Ishikawa (cell line): Measurements from ENCODE around the gene RASA3.

Source experiments
- CEBPB ChIP-seq: IDR thresholded peaks from 2 replicates; pipeline ENCODE4 v1.6.1; 2012
- CREB1 ChIP-seq: IDR thresholded peaks from 2 replicates; pipeline ENCODE4 v1.6.1; 2012; ENCODE audit warnings: low read depth
- EGR1 ChIP-seq: IDR thresholded peaks from 2 replicates; pipeline ENCODE4 v1.6.1; 2012
- EP300 ChIP-seq: IDR thresholded peaks from 2 replicates; pipeline ENCODE4 v1.6.1; 2012; ENCODE audit warnings: borderline replicate concordance
- FOXM1 ChIP-seq: IDR thresholded peaks from 2 replicates; pipeline ENCODE4 v1.6.1; 2012; ENCODE audit warnings: low read depth, borderline replicate concordance
- MAX ChIP-seq: IDR thresholded peaks from 2 replicates; pipeline ENCODE4 v1.6.1; 2012
- NFIC ChIP-seq: IDR thresholded peaks from 2 replicates; pipeline ENCODE4 v1.6.1; 2012
- RAD21 ChIP-seq: IDR thresholded peaks from 2 replicates; pipeline ENCODE4 v1.6.1; 2012; ENCODE audit warnings: low read depth
- REST ChIP-seq: IDR thresholded peaks from 2 replicates; pipeline ENCODE4 v1.6.1; 2012; ENCODE audit warnings: low read depth, mild to moderate bottlenecking
- TAF1 ChIP-seq: IDR thresholded peaks from 2 replicates; pipeline ENCODE4 v1.6.1; 2012; ENCODE audit warnings: low read depth, mild to moderate bottlenecking
- TCF12 ChIP-seq: IDR thresholded peaks from 2 replicates; pipeline ENCODE4 v1.6.1; 2012; ENCODE audit warnings: low read depth
- TEAD4 ChIP-seq: IDR thresholded peaks from 2 replicates; pipeline ENCODE4 v1.6.1; 2012
- USF1 ChIP-seq: IDR thresholded peaks from 2 replicates; pipeline ENCODE4 v1.6.1; 2012
- YY1 ChIP-seq: IDR thresholded peaks from 2 replicates; pipeline ENCODE4 v1.6.1; 2012; ENCODE audit warnings: low read depth
- ZBTB7A ChIP-seq: IDR thresholded peaks from 2 replicates; pipeline ENCODE4 v1.6.1; 2012; ENCODE audit warnings: low read depth

Gene RASA3

GRCh38 chr13:114024603-114025404 lies 107.6 kb downstream of the RASA3 start:
- TF ChIP-seq NFIC (no peak), USF1 (no peak), TAF1 (no peak), TCF12 (no peak), MAX (no peak), TEAD4 (no peak), CREB1 (no peak), RAD21 (no peak)

DNA sequence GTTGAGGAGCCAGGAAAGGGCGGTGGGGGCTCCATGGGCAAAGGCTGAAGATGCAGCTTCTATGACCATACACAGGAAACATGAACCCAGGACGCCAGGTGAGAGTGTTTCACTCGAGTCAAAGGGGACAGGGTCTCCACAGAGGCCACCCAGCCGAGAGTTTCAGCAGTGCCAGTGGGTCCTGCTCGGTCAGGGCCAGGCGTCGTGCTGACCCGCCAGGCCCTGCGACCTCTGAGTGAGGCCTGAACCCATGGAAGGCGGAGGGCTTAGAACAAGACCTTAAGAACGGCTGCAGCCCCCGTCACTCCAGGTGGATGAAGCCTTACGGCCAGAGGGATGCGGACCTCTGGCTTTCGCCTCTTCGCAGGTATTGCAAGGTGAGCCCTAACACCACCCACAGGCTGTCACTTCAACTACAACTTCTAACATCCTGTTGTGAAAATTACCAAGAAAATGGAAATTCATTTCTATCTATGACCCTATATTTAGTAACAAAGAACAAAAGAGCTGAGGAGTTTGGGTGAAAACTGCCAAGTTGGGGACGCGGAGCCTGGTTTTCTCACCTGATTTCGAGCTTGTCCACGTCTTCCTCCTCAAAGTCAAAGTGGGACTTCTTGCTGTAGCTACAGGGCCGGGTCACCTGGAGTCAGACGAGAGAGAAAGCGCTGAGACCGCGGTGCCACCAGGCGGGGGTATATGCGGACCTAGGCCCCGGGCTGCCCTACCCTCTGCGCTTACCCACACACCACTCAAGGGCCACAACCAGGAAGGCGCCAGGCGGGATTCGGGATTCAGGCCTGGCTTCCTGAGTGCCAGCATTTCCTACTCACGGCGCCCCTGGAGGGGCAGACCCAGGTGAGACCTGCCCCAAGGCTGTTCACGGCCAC lies 108.5 kb downstream of the RASA3 start:
- TF ChIP-seq MAX (no peak), RAD21 (no peak), TEAD4 (no peak), USF1 (no peak), TCF12 (no peak), CEBPB (no peak), REST (no peak), CREB1 (no peak), EGR1 (no peak), ZBTB7A (no peak), NFIC (no peak), YY1 (no peak), FOXM1 (no peak), TAF1 (no peak), EP300 (no peak)

GRCh38 chr13:114022876-114023275 lies 109.5 kb downstream of the RASA3 start:
- TF ChIP-seq RAD21, result no peak
- TF ChIP-seq CREB1, result no peak
- TF ChIP-seq NFIC, result no peak
- TF ChIP-seq TEAD4, result no peak
- TF ChIP-seq FOXM1, result no peak
- TF ChIP-seq TAF1, result no peak
- TF ChIP-seq TCF12, result no peak
- TF ChIP-seq MAX, result no peak
- TF ChIP-seq REST, result no peak
- no peak for TF ChIP-seq EP300
- no peak for TF ChIP-seq CEBPB
- TF ChIP-seq EGR1, result no peak
- no peak for TF ChIP-seq USF1
- no peak for TF ChIP-seq ZBTB7A
- TF ChIP-seq YY1, result no peak

- TF ChIP-seq CEBPB, result no peak
- TF ChIP-seq CREB1, result no peak
- TF ChIP-seq EP300, result no peak
- TF ChIP-seq USF1, result no peak
- no peak for TF ChIP-seq REST
Observed at GRCh38 chr13:114022309-114022669, 110.1 kb downstream of the RASA3 start.
